Kidney glomerular epithelial cell (primary cell): Measurements from ENCODE around the gene BMERB1.
A peak's percentile ranks its signal among the peaks of the same experiment; 100 is the strongest.

Experiments used
- DNase-seq: peaks from one replicate; lab custom pipeline; 2025; lab: John Stamatoyannopoulos, UW

Gene BMERB1

DNA sequence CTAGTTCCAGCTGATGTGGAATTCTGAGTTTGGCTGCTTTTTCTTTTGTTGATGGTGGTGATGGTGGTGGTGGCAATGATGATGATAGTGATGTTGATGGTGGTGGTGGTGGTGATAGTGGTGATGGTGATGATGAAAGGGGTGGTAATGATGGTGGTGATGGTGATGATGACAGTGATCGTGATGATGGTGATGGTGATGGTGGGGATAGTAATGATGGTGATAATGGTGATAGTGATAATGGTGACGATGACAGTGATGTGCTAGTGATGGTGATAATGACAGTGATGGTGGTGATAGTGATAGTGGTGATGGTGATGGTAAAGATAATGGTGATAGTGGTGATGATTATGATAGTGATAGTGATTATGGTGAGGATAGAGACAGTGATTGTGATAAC lies 61.5 kb downstream of the BMERB1 start:
- DNase-seq: no peak

DNA sequence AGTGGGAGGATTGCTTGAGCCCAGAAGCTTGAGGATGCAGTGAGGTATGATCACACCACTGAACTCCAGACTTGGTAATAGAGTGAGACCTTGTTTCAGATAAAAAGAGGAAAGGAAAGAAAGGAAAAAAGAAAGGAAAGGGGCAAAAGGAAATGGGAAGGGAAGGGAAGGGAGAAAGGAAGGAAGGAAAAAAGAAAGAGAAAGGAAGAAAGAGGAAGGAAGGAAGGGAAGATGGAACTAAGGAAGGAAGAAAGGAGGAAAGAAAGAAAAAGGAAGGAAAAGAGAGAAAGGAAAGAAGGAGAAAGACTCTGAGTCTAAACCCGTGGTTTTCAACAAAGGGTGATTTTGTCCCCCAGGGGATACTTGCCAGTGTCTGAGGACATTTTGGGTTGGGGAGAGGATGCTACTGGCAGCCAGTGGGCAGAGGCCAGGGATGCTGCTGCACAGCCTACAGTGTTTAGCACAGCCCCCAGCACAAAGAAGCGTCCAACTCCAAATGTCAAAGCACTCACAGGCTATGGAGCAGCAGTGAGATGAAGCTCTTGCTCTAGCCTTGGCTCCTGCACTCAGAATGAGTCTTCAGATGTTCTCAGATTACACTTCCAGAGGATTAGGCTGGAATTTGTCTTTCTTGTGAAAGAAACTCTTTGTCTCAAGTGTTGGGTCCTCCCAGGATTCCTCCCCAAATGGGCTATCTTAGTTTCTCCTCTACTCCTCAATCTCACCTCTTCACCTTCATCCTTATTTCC lies 64.2 kb downstream of the BMERB1 start:
- no peak for DNase-seq

DNA sequence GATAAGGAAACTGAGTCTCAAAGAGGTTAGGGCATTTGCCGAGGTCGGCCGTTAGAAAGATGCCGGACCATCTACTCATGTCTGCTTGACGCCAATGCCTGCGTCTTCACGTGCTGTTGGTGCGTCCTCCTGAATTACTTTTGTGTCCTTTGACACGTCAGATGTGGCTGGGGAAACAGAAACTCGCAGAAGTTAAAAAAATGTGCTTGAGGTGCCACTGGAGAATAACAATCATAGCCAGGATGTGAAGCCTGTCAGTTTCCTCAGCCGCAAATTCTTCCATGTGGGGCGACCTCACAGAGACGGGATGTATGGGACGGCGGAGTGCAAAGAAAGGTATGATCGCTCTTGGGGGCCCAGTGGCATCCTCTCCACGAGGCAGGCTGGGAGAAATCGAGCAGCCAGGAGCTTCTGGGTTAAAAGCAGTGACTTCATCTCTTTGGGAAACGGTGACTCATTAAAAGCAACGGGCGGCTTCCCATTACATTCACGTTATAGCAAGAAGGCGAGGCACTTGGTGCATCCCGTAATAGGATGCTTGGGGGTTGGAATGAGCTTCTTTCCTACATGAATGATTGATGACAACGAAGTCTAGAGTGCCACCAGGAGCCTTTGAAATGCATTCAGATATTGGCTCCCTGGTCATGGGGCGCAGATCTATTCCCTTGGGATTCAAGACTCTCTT lies 67.8 kb downstream of the BMERB1 start:
- DNase-seq: peak; percentile 70

DNA sequence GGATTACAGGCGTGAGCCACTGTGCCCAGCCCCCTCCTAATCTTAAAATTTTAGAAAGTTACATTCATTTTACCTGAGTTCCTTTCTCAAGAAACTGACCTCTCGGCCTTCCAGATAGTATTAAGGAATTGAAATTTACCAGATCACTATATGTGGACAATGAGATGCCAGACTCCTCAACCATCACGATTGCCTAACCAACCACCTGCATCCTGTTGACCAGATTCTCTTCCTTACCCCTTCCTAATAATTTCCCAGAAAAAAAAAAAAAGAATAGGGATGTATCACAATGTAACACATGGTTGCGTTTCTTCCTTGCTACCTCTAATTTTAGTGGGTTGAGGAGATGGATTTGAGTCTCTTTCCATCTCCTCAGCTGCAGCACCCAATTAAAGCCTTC lies 72.1 kb downstream of the BMERB1 start:
- DNase-seq: no peak

DNA sequence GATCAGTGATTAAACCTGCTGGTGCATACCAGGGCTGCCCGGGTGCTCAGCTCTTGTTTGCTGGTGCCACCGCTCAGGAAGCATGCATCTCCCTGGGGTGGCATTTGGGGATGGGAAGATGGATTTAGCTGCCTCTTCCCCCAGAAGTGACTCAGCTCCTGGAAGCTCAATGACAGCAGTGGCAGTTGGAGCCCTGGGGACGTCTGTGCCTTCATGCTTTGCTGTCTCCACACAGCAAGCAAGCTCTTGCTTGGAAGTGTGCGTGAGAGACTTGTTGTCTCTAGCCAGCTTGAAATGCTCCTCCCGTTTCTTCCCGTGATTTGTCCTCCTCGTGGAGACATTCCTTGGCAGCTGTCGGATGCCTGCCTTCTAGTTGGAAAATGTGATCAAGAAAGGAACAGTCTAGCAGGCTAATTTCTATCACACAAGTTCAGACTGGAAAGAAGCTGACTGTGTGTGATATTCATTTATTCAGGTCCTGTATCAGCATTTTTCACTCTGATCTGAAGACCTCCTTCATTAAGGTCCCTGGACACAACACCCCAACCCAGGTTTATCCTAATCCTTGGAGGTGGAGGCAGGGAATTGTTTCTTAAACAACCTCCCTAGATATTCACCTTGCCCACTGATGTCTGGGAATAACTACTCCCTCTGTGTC lies 73.0 kb downstream of the BMERB1 start:
- peak; percentile 7 for DNase-seq

DNA sequence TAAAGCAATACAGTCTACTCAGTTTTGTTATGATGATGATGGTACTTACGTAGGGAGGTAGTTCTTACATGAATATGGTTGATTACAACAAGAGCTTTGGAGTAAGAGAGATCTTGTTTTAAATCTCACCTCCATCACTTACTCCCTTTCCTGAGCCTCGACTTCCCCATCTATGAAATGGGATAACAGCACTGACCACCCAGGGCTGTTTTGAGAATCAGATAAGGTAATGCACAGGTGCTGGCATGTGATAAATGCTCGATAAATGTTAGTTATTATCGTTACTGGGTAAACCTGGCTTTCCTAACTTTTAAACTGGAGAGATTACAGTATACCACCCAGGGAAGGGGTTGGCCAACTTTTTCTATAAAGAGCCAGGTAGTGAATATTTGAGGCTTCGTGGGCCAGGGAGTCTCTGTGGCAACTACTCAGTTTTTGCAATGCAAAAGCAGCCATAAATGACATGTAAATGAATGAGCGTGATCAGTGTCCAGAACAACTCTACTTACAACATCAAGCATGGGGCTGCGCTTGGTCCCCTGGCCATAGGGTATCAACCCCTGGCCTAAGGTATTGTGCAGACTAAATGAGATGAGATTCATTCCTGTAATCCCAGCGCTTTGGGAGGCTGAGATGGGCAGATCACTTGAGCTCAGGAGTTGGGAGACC lies 73.7 kb downstream of the BMERB1 start:
- DNase-seq: no peak

DNA sequence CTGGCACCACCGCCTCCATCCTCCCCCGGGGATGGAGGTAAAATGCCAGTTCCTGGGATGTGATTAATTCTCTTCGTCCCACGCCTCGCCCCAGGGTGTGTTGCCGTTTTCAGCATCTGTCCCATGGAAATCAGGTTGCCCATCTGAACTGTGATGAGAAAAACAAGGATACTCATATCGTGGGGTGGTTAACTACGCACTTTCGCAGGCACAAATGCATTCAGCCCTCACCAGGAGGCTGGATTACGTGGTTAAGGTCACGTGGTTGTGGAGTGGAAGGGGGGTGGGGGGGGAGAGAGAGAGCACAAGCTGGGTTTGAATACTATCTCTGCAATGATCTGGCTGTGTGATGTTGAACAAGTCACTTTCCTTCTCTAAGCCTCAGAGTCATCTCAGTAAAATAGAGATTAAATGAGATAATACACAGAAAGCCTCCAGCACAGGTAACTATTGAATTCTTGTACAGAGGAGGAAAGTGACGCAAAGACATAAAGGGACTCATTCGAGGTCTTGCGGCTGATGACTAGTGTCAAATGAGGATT lies 74.7 kb downstream of the BMERB1 start:
- no peak for DNase-seq

- no peak for DNase-seq
Observed at GRCh38 chr16:15509593-15510535, 75.5 kb downstream of the BMERB1 start.

- DNase-seq: no peak
Observed at GRCh38 chr16:15510992-15511391, 76.6 kb downstream of the BMERB1 start.

DNA sequence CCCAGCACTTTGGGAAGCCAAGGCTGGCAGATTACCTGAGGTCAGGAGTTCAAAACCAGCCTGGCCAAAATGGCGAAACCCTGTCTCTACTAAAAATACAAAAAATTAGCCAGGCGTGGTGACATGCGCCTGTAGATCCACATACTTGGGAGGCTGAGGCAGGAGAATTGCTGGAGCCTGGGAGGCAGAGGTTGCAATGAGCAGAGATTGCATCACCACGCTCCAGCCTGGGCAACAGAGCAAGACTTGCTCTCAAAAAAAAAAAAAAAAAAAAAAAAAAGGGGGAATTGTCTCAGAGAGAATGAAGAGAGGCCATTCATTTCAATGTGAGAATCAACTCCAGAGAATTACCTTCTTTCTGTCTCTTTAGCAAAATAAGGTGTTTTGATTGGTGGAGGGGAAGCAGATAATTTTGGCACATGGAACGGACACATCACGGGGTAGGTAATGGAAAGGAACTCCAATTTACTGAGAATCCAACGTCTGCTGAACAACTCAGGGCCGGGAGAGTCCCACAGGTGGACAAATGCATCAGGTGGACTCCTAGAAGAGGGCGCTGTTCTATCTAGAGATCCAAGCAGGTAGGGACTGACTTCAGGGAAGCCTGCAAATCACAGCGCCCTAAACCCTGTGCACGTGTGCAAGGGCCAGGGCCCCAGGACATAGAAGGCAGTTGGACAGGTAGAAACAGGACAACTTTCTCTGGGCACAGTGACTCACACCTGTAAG lies 77.5 kb downstream of the BMERB1 start:
- DNase-seq: no peak

- no peak for DNase-seq
Observed at GRCh38 chr16:15513156-15513555, 78.8 kb downstream of the BMERB1 start.

GRCh38 chr16:15515992-15516391 lies 81.6 kb downstream of the BMERB1 start:
- DNase-seq: no peak

DNA sequence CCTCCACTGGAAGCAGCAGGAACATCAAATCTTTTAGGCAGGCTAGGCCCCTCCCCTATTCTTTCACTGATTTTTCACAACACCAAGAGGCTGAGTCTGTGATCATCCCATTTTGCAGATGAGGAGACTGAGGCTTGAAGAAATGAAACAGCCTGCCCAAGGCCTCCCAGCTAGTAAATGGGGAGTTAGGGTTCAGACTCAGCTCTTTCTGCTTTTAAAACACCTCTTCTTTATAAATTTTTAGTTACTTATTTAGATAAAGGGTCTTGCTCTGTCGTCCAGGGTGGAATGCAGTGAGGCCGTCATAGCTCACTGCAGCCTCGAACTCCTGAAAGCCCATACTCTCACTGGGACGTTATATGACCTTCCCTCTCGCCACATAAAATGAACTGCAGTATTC lies 82.2 kb downstream of the BMERB1 start:
- DNase-seq: no peak

- DNase-seq: no peak
Observed at GRCh38 chr16:15517743-15518377, 83.5 kb downstream of the BMERB1 start.

DNA sequence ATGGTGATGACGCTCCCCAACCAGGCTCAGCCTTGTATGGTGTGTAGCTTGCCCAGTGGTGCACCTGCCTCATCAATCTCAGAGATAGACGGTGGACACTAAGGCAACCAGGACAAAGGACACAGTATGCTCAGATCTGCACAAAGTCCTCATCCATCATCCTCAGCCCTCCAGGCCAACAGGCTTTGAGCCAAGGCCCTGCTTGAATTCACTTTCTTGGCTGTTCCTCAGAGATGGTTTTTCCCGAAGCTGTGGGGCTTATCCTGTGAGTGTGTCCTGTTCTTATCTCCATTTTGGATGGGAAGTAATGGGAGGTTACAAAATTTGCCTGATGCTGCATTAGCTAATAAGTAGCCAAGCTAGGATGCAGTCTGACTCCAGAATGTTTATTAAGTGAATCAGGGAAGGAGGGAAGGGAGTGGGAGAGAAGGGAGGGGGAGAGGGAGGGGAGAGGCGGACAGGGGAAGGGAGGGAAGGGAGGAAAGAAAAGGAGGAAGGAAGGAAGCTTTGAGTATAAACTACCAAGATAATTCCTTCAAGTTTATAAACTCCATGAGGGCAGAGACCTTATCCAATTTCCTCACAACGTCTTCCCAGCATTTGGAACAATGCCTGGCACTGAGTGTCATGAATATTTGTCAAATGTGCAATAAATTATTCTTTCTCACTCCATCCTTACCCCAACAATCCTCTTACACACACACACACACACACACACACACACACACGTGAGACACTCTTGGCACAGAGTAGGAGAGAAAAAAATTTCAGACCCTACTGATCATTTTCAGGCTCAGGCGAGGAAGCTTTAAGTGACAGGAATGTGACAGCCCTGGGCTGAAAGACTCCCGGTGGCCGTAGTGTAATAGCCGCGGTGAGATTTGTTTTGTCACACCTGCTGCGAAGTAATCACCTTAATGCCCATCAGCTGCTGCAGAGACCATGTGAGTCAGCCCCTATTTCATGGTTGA lies 84.3 kb downstream of the BMERB1 start:
- peak; percentile 77 for DNase-seq

GRCh38 chr16:15519790-15520189 lies 85.4 kb downstream of the BMERB1 start:
- no peak for DNase-seq

- DNase-seq: no peak
Observed at GRCh38 chr16:15521390-15521757, 87.0 kb downstream of the BMERB1 start.

DNA sequence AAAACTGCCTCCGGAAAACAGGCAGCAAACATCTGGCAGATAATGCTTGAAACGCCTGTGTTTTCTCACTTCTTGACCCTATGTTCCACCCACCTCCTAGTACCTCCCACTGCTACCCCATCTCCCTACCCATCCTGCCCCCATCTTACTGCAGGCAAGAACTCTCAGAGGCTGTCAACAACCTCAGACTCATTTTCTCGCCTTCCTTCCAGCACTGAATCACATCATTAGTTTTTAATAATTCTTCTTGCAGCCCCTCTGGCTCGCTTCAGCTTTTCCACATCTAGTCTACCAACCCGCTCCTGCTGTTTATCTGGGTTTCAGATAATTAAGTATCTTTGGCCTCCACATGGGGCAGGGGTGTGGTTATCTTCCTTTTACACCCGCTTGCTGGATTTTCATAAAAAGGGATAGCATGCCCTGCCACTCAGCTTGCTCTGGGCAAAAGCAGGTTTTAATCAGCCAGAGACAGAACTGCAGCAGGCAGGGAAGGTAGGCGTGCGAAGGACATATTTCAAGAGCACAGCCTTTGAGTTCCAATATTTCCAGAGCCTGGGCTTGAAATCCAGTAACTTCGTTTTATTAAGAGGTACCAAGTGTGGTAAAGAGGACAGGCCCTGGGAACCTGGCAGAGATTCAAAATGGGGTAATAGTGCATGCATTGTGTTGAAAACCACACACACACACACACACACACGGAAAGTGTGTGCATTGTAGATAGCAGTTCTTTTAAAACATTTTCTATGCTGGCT lies 87.5 kb downstream of the BMERB1 start:
- no peak for DNase-seq
